SIG-M5 treated with dmso at 0.1 percent for 504 hours (cell line): ENCODE measurements around the gene MYO6.

Experiments
- DNase-seq: peaks from one replicate; lab custom pipeline; 2025; ENCODE audit not compliant: unreplicated experiment; lab: John Stamatoyannopoulos, UW

MYO6 gene

DNA sequence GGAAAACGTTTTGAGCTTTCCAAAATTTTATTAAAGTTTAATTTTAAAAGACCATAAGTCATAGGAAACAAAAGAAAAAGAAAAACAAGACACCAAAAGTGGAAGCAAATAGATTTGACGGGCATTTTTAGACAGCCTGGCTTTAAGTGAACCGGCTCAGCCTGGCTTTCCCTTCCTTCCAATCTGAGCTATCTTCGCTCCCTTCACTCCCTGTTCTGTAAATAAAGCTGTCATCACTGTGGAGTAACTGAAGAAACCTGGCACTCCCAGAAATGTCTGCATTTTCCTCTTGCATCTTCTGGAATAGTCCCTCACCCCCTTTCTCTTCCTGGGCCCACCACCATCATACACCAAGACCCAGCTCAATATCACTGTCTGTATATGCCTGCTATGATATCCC lies 191.5 kb downstream of the MYO6 start:
- DNase-seq: no peak

- DNase-seq: no peak
Measured at GRCh38 chr6:75941509-75941908, 192.5 kb downstream of the MYO6 start.

- DNase-seq: no peak
Measured at GRCh38 chr6:75943381-75943780, 194.3 kb downstream of the MYO6 start.

- no peak for DNase-seq
Measured at GRCh38 chr6:75946146-75946831, 197.2 kb downstream of the MYO6 start.

DNA sequence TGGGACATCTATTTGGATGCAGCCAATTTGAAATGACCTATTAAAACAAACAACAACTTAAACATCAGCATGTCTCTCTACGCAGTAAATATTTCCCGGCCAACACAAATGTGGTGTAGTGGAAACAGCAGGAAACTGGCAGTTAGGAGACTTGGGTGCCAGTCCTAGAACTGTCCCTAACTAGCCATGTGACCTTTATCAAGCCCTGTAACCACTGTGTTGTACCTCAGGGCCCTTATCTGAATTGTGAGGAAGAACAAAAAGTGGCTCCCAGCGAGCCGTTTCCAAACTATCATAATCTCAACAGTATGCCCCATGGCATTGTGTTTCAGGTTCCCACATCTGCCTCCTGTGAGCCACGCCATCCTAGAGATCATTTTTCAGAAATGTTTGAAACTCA lies 198.9 kb downstream of the MYO6 start:
- DNase-seq: no peak

- DNase-seq: no peak
Measured at GRCh38 chr6:75952128-75952527, 203.1 kb downstream of the MYO6 start.

DNA sequence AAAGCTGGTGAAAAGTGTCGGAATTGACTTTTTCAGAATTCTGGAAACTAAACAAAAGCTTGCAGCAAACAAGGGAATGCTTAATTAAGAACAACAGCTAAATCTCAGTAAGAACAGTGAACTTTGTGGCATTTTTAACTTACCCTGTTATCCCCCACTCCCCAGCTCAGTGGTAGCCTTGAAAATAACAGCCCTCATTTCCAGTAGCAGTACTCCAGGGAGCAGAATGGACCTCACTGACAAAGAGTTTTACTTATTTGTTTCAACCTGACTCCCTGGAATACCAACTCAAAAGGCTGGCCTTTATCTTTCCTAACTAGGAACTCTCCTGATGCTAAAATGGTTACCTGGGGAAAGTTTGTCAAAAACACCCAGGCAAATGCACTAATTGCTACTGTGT lies 214.5 kb downstream of the MYO6 start:
- DNase-seq: no peak

DNA sequence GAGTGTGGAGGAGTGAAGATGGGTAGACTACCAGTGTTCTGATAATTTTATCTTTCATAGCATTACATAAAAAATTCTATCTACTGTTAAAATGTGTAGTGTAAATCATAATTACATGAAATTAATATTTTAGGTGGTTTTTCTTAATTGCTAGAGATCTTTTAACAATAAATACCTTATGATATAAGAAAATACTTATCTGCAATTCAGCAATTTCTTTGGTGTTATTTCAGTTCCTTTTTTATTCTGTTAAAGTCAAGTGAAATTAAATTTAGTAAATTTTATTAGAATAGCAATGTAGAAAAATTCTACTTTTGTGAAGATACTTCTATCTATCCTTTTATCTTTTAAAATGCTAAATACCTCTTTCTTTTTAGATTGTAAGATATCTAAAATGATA lies 219.1 kb downstream of the MYO6 start:
- no peak for DNase-seq
